ENCODE data around the gene KRTAP9-2. TPM values are rescaled to one million over a fixed set of nuclear protein-coding genes. Genes with fewer than 3 reads are reported as not detected.
"Not testable (repeated sequence)": the region's sequence is repeated elsewhere in the genome, so short reads cannot be mapped to it uniquely, and the experiment has no call there.

KRTAP9-2 gene
- total RNA-seq, 1 donor from 2014 or later = not detected

GRCh38 chr17:41184480-41184961 lies 41.9 kb upstream of the KRTAP9-2 start, which contains the start of gene KRTAP4-1:
Gene KRTAP4-1, minus strand, starts transcription at chr17:41184911. Its CDS starts 57 bp downstream, at chr17:41184854.
- no peaks in the 10 kb centered on the region for H3K4me1 Mint-ChIP-seq
- ChIA-PET POLR2A (no interaction called here), CTCF (no interaction called here)
- H3K27me3 Mint-ChIP-seq = peaks cover 13% of the 10 kb centered on the region
- H3K9me3 Mint-ChIP-seq = no peaks in the 10 kb centered on the region
- ATAC-seq (ENCODE audit: low read depth) (no peak), DNase-seq (no peak)
- intact Hi-C loops (cut with micrococcal nuclease) = no loop called here
- no peak within 1 kb of the TSS for H3K27ac Mint-ChIP-seq
- H3K4me3 Mint-ChIP-seq = no peak within 1 kb of the TSS
- H3K36me3 Mint-ChIP-seq (ENCODE audit: low read depth) = no peaks in the 10 kb centered on the region
- no peak for TF ChIP-seq CTCF (IDR thresholded peaks at IDR 0.05)

- Mint-ChIP-seq H3K36me3 (ENCODE audit: low read depth) (no peaks in the 10 kb centered on the region), H3K27me3 (peaks cover 15% of the 10 kb centered on the region), H3K4me3 (no peak overlapping the region), H3K4me1 (no peaks in the 10 kb centered on the region), H3K9me3 (no peaks in the 10 kb centered on the region), H3K27ac (no peak overlapping the region)
- POLR2A ChIA-PET = no interaction called here
- DNase-seq (no peak), ATAC-seq (ENCODE audit: low read depth) (no peak)
- TF ChIP-seq CTCF (IDR thresholded peaks at IDR 0.05) = no peak
- intact Hi-C loops (cut with micrococcal nuclease) = no loop called here
- CTCF ChIA-PET = no interaction called here
These were observed 41.4 kb upstream of the KRTAP9-2 start for GRCh38 chr17:41185001-41185400.

- DNase-seq (no peak), ATAC-seq (ENCODE audit: low read depth) (no peak)
- Mint-ChIP-seq H3K4me3 (no peak overlapping the region), H3K4me1 (no peaks in the 10 kb centered on the region), H3K9me3 (no peaks in the 10 kb centered on the region), H3K36me3 (ENCODE audit: low read depth) (no peaks in the 10 kb centered on the region), H3K27me3 (peaks cover 22% of the 10 kb centered on the region), H3K27ac (no peak overlapping the region)
- ChIA-PET POLR2A (interaction anchor here (1.6 kb wide), 1 partner anchor 11 kb away, joined by 4 read pairs; no protein-coding TSS in a partner anchor), CTCF (no interaction called here)
- intact Hi-C loops (cut with micrococcal nuclease) = no loop called here
- no peak for TF ChIP-seq CTCF (IDR thresholded peaks at IDR 0.05)
These were observed 39.6 kb upstream of the KRTAP9-2 start for GRCh38 chr17:41186872-41187271.

GRCh38 chr17:41189837-41190318 lies 36.6 kb upstream of the KRTAP9-2 start, which contains the start of gene KRTAP9-1:
Gene KRTAP9-1, plus strand, starts transcription at chr17:41189887. Its CDS starts 0 bp downstream, at chr17:41189887.
- ATAC-seq (ENCODE audit: low read depth); H3K27ac Mint-ChIP-seq; H3K4me3 Mint-ChIP-seq; H3K9me3 Mint-ChIP-seq; DNase-seq; CTCF ChIA-PET; POLR2A ChIA-PET; H3K4me1 Mint-ChIP-seq; H3K36me3 Mint-ChIP-seq (ENCODE audit: low read depth); intact Hi-C loops (cut with micrococcal nuclease): not testable (repeated sequence)
- H3K27me3 Mint-ChIP-seq = peaks cover 27% of the 10 kb centered on the region

GRCh38 chr17:41190328-41190727 lies 36.1 kb upstream of the KRTAP9-2 start:
- Mint-ChIP-seq H3K36me3 (ENCODE audit: low read depth) (no peaks in the 10 kb centered on the region), H3K27me3 (peaks cover 24% of the 10 kb centered on the region), H3K27ac (no peak overlapping the region), H3K4me1 (no peaks in the 10 kb centered on the region), H3K4me3 (no peak overlapping the region), H3K9me3 (no peaks in the 10 kb centered on the region)
- POLR2A ChIA-PET = no interaction called here
- ATAC-seq (ENCODE audit: low read depth) (no peak), DNase-seq (no peak)
- CTCF ChIA-PET = no interaction called here
- intact Hi-C loops (cut with micrococcal nuclease) = no loop called here
- TF ChIP-seq CTCF (IDR thresholded peaks at IDR 0.05) = no peak

- ChIA-PET CTCF (no interaction called here), POLR2A (no interaction called here)
- DNase-seq (no peak), ATAC-seq (ENCODE audit: low read depth) (no peak)
- Mint-ChIP-seq H3K4me3 (no peak overlapping the region), H3K9me3 (peaks cover 8% of the 10 kb centered on the region), H3K4me1 (no peaks in the 10 kb centered on the region), H3K27ac (no peak overlapping the region), H3K36me3 (ENCODE audit: low read depth) (no peaks in the 10 kb centered on the region), H3K27me3 (peaks cover 13% of the 10 kb centered on the region)
- intact Hi-C loops (cut with micrococcal nuclease) = no loop called here
- TF ChIP-seq CTCF (IDR thresholded peaks at IDR 0.05) = no peak
These were observed 30.4 kb upstream of the KRTAP9-2 start for GRCh38 chr17:41196068-41196467.
